ENCODE results near the gene SERPINE3. TPM values are rescaled to one million over a fixed set of nuclear protein-coding genes. Genes with fewer than 3 reads are reported as not detected.

SERPINE3 gene
- polyA plus RNA-seq, 4 donors, result 0.20 to 0.40 (median 0.27) TPM

GRCh38 chr13:51327961-51328360, 11.5 kb upstream of the SERPINE3 start:
- no peak for DNase-seq (ENCODE audit: low read depth in 4 of 4, low spot score in 3 of 4)

GRCh38 chr13:51328488-51328887, 11.0 kb upstream of the SERPINE3 start:
- no peak for DNase-seq (ENCODE audit: low read depth in 4 of 4, low spot score in 3 of 4)

DNA sequence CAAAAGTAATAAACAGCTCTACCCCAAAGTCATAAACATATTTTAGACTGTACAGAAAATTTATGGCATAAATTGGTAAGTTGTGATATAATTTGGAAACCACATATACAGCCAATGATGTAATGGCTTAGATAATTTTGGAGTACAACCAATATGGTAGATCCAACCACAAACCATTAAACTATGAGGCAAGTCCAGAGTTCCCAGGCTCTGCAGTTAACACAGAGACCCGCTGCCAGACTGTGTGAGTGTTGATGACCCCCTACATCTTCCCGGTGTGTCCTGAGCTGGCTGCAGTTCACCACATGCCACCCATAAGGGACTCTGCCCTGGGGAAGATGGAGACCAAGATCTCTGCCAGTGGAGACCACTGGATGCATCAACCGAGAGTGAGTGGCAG, 9.9 kb upstream of the SERPINE3 start:
- DNase-seq (ENCODE audit: low read depth in 4 of 4, low spot score in 3 of 4), result no peak

DNA sequence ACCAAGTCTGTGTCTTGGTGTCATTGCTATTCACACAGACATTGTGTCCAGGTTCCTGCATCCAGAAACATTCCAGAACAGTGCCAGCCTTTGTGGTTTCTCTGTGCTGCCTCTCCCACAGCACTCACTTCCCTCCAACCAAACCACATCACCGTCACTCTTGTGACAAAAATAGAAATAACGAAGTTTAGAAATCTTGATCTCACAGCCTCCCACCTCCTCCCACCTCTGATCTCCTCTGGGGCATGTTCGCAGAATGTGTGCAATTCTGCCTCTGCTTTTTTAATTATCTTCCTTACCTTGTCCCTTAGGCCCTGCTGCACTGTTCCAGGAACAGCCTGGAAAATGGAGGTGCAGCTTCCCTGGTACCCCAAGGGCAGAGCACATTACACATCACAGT, 8.7 kb upstream of the SERPINE3 start:
- no peak for DNase-seq (ENCODE audit: low read depth in 4 of 4, low spot score in 3 of 4)

GRCh38 chr13:51331354-51331861, 8.1 kb upstream of the SERPINE3 start:
- no peak for DNase-seq (ENCODE audit: low read depth in 4 of 4, low spot score in 3 of 4)

DNA sequence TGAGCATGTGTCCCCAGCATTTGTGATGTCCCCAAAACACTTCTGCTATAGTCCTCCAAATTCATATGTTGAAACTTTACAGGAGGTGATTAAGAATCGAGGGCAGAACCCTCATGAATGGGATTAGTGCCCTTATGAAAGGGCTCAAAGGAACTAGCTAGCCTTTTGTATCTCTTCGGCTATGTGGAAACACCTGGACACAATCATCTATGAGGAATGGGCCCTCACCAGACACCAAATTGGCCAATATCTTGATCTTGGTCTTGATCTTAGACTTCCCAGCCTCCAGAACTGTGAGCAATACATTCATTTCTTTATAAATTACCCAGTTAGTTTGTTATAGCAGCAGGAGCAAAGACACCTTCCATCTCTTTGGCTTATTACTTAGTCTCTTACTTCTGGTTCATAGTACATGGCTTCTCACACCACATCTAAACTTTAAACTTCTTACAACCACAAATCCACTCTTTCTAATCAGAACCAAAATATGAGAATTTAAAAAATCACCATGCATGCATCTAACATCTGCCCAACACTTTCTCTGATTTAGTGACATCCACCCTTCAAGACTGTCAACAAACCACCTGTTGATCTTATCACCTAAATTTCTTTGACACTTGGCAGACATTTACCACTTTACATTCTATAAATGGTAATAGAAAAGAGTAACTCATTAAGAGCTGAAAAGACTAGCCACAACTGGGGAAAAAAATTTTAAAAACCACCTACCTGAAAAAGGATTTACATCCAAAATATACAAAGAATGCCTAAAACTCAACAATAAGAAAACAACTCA, 6.7 kb upstream of the SERPINE3 start:
- no peak for DNase-seq (ENCODE audit: low read depth in 4 of 4, low spot score in 3 of 4)

- no peak for DNase-seq (ENCODE audit: low read depth in 4 of 4, low spot score in 3 of 4)
Measured at GRCh38 chr13:51333421-51333820, 6.1 kb upstream of the SERPINE3 start.

- no peak for DNase-seq (ENCODE audit: low read depth in 4 of 4, low spot score in 3 of 4)
Measured at GRCh38 chr13:51333826-51334225, 5.7 kb upstream of the SERPINE3 start.

- DNase-seq (ENCODE audit: low read depth in 4 of 4, low spot score in 3 of 4), result no peak
Measured at GRCh38 chr13:51336746-51337145, 2.7 kb upstream of the SERPINE3 start.

DNA sequence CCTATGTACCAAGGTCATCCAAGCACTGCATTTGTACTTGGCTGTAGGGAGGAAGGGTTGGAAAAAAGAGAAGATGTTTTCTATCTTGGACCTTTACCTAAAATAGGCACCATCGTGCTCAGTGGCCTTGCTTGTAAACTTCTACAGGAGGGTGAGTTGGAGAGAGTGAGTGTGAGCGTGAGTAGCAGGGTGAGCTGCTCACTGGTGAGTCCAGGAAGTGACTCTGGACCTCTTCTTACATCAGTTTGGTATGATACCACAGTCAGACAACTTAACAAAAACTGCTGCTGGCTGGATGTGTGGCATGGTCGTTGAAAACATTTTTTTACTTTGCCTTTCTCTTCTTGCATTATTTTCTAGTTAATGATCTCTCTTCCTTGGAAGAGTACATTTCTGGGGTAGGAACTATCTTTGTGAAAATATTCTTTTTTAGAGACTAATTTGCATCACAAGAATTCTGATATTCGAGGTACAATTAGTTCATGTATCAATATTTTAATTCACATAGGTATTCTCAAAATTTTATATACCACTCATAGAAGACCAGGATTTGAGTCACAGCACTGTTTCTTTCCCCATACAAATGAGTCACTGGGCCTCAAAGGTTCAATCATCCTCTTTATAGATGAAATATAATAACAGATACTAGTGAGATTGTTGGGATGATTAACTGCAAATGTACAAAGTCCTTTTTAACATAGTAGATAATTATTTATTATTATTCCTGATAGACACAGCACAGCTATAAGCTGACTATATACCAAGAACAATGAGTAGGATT, 651 bp downstream of the SERPINE3 start:
- DNase-seq (ENCODE audit: low read depth in 4 of 4, low spot score in 3 of 4), result no peak

DNA sequence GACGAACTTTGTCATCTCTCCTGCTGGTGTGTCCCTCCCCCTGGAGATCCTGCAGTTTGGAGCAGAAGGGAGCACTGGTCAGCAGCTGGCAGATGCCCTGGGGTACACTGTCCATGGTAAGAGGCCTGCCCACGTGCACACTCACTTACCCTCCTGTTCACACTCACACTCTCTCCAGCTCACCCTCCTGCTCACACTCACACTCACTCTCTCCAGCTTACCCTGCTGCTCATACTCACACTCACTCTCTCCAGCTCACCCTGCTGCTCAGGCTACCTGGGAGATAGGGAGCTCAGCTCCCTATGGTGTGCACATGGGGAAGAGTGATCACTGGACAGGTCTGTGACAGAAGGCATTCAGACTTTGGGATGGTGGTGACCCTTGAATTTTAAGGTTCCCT, 1.7 kb downstream of the SERPINE3 start:
- DNase-seq (ENCODE audit: low read depth in 4 of 4, low spot score in 3 of 4), result no peak

GRCh38 chr13:51341791-51342190, 2.3 kb downstream of the SERPINE3 start:
- no peak for DNase-seq (ENCODE audit: low read depth in 4 of 4, low spot score in 3 of 4)

- no peak for DNase-seq (ENCODE audit: low read depth in 4 of 4, low spot score in 3 of 4)
Measured at GRCh38 chr13:51342706-51343105, 3.2 kb downstream of the SERPINE3 start.

- no peak for DNase-seq (ENCODE audit: low read depth in 4 of 4, low spot score in 3 of 4)
Measured at GRCh38 chr13:51343475-51343874, 4.0 kb downstream of the SERPINE3 start.

DNA sequence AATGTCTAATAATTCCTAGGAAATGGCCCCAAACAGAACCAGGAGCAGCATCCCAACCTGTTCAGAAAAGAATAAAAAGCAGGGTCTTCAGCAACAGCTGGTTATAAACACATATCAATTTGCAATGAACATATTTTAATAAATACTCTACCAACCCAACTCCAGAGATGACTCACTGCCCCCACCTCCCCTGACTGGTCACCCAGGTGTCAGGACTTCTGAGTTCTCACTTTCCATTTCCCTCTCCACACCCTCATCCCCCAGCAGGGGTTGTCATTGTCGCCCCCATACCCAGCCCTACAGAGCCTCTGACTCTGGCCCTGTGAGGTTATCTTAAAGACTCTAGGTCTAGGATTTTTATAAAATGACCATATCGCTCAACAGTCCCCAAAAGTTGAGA, 6.9 kb downstream of the SERPINE3 start:
- DNase-seq (ENCODE audit: low read depth in 4 of 4, low spot score in 3 of 4), result no peak

GRCh38 chr13:51347099-51347498, 7.6 kb downstream of the SERPINE3 start:
- DNase-seq (ENCODE audit: low read depth in 4 of 4, low spot score in 3 of 4), result no peak

DNA sequence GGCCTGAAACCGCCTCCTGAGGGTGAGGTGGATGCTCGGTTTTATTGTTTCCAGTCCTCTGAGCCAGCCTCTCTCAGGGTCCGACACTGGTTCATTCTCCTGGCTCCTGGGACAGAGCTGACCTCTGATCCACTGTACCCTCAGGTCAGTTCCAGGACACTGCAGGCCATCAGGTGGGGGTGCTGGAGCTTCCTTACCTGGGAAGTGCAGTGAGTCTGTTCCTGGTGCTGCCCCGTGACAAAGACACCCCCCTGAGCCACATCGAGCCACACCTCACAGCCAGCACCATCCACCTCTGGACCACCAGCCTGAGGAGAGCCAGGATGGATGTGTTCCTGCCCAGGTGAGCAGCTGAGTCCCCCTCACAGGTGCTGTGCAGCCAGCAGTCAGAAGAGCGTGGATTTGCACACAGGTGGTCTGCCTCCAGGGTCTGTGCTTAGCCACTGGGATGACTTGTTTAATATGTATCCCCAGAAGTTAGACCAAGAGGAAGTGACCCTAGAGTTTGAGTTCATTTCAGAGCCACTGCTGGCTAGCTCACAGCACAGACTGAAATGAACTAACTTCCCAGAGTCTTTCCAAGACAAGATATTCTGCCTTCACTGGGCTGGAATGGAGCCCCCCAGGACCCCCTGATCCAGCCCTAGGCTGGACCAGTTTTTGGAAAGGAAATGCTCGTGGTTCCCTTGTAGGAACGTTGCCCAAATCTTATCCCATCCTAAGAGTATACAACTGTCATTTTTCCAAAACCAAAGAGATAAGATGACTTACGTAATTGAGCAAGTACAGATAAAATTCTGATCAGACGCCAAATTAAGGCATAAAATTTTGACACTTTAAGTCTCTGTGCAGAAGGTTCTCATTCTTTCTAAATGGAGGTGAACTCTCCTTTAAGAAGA, 8.8 kb downstream of the SERPINE3 start:
- DNase-seq (ENCODE audit: low read depth in 4 of 4, low spot score in 3 of 4), result no peak

- DNase-seq (ENCODE audit: low read depth in 4 of 4, low spot score in 3 of 4), result no peak
Measured at GRCh38 chr13:51349016-51349415, 9.5 kb downstream of the SERPINE3 start.

- DNase-seq (ENCODE audit: low read depth in 4 of 4, low spot score in 3 of 4), result no peak
Measured at GRCh38 chr13:51355217-51355616, 15.7 kb downstream of the SERPINE3 start.

DNA sequence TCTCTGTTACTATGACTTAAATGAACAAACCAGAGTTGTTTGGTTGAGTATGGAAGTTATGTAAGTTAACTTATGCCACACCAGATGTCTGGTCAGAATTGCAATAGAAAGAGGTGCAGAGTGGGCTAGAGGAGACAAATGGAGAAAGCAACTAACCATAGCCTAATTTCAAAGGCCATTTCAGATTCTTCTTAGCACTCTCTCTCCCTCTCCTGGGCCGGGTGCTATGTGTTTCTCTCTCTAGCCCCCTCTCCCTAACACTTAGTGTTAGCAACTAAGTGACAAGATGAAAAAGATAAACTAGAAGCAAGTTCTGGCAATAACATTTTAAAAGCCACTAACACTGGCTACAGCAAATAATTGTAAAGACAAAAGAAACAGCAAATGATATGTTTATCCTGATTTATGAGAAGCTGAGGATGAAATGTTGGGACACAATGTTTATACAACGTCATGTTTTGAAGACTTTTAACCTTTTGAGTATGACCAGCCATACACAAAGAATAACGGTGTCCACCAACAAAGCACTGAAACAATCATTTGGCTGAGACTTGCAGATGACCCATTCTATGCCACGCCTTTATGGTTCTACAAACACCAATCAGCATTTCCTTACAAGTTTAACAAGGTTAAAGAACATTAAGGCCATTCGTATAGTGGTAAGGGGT, 18.6 kb downstream of the SERPINE3 start:
- DNase-seq (ENCODE audit: low read depth in 4 of 4, low spot score in 3 of 4), result no peak
